Gastrocnemius medialis (tissue), 4 donors: ENCODE data around the gene ITPR2. TPM values are rescaled to one million over a fixed set of nuclear protein-coding genes. Genes with fewer than 3 reads are reported as not detected.

Source experiments
- ATAC-seq, 2 donors: fragments of 150-250 bp; one replicate each; pipeline ENCODE4 v1.9.1; 2016
- DNase-seq, 2 donors: peaks; one replicate each; pipeline ENCODE4 v3.0.0-alpha.2; 2019
- H3K27ac ChIP-seq, 4 donors: fragments of 200-600 bp; sonication (generic); 1 replicate in 1 of 4; 2 replicates in 3 of 4; pipeline ENCODE4 v1.5.1; 2016 to 2018; ENCODE audit warnings: mild to moderate bottlenecking in 2 of 4, moderate library complexity in 1 of 4
- H3K27me3 ChIP-seq, 3 donors: fragments of 200-600 bp; sonication (generic) in 2 of 3; 1 replicate in 1 of 3; 2 replicates in 2 of 3; pipeline versions ENCODE4 v1.5.1 to v1.6.0; 2016 to 2019; ENCODE audit warnings: mild to moderate bottlenecking in 1 of 3, moderate library complexity in 1 of 3
- H3K36me3 ChIP-seq, 2 donors: fragments of 200-600 bp; sonication (generic) in 1 of 2; one replicate each; pipeline ENCODE4 v1.5.1; 2017 to 2018
- H3K4me1 ChIP-seq, 2 donors: fragments of 200-600 bp; sonication (generic) in 1 of 2; one replicate each; pipeline ENCODE4 v1.5.1; 2016 to 2017; ENCODE audit warnings: mild to moderate bottlenecking in 2 of 2
- H3K4me3 ChIP-seq, 4 donors: fragments of 200-600 bp; sonication (generic) in 3 of 4; 1 replicate in 1 of 4; 2 replicates in 3 of 4; pipeline ENCODE4 v1.5.1; 2016 to 2019; ENCODE audit warnings: mild to moderate bottlenecking in 2 of 4
- H3K9me3 ChIP-seq, 3 donors: fragments of 200-600 bp; sonication (generic) in 2 of 3; 1 replicate in 1 of 3; 2 replicates in 2 of 3; pipeline ENCODE4 v1.5.1; 2016 to 2019
- POLR2A ChIP-seq, 2 donors: fragments of 450-650 bp; IDR thresholded peaks; one replicate each; pipeline ENCODE4 v1.6.1; 2017; ENCODE audit warnings: antibody characterized with exemption in 2 of 2, mild to moderate bottlenecking in 2 of 2, moderate library complexity in 2 of 2
- in situ Hi-C, 4 donors: fragments of 200-750 bp; cut with MboI; loops; one replicate each; pipeline versions ENCODE4 v1.15.0 to v1.8.0; 2017; ENCODE audit warnings: low sequenced_read_pairs in 4 of 4
- intact Hi-C: fragments of 100-400 bp; cut with DNase I; formaldehyde crosslinking; loops from one replicate; pipeline ENCODE4 v1.15.1; 2023; ENCODE audit warnings: low total_unique reads
- total RNA-seq, 4 donors: library from RNA; depleted of rRNA; stranded (reverse); fragments of >200 nt; gene quantifications; one replicate each; pipeline versions ENCODE4 v1.1.0 to v1.2.3, GENCODE V29; 2016
- TF ChIP-seq, protein P1 (sequence below), 5 experiments: fragments of 450-650 bp in 3 of 5; fragments of 200-600 bp in 2 of 5; sonication (generic) in 2 of 5; IDR thresholded peaks in 4 of 5; conservative IDR thresholded peaks in 1 of 5; 1 replicate in 4 of 5; 2 replicates in 1 of 5; pipeline ENCODE4 v1.5.1; 2016 to 2019; ENCODE audit warnings: antibody characterized with exemption in 5 of 5, mild to moderate bottlenecking in 3 of 5, moderate library complexity in 3 of 5

The ITPR2 gene
- total RNA-seq, 4 donors from 2014 or later: 3.8 to 23.8 (median 4.1) TPM

DNA sequence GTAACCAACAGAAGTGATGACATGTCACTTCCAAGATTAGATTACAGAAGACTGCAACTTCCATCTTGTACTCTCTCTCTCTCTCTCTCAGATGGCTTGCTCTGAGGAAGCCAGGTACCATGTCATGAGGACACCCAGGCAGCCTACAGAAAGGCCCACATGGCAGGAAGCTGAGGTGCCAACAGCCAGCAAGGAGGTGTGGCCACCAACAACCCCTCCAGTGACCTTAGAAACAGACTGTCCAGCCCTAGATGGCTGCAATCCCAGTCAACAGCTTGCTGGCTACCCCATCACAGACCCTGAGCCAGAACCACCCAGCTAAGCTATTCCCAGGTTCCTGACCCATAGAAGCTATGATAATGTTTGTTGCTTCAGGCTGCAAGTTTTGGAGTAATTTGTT is 178.4 kb downstream of the ITPR2 start:
- H3K4me3 ChIP-seq: no peak overlapping the region
- DNase-seq: no peak
- no peaks in the 10 kb centered on the region for H3K9me3 ChIP-seq
- intact Hi-C loops: no loop called here
- peaks cover 0 to 28% of the 10 kb centered on the region in 2 donors for H3K36me3 ChIP-seq
- no peak overlapping the region for H3K27ac ChIP-seq
- in situ Hi-C loops: loop anchor here in 2 of 4 donors (25.0 kb wide), 3 partner anchors 217 to 1217 kb away; no protein-coding TSS in a partner anchor
- no peak for TF ChIP-seq POLR2A (IDR thresholded peaks at IDR 0.05)
- TF ChIP-seq, protein P1, sequence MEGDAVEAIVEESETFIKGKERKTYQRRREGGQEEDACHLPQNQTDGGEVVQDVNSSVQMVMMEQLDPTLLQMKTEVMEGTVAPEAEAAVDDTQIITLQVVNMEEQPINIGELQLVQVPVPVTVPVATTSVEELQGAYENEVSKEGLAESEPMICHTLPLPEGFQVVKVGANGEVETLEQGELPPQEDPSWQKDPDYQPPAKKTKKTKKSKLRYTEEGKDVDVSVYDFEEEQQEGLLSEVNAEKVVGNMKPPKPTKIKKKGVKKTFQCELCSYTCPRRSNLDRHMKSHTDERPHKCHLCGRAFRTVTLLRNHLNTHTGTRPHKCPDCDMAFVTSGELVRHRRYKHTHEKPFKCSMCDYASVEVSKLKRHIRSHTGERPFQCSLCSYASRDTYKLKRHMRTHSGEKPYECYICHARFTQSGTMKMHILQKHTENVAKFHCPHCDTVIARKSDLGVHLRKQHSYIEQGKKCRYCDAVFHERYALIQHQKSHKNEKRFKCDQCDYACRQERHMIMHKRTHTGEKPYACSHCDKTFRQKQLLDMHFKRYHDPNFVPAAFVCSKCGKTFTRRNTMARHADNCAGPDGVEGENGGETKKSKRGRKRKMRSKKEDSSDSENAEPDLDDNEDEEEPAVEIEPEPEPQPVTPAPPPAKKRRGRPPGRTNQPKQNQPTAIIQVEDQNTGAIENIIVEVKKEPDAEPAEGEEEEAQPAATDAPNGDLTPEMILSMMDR (IDR thresholded peaks at IDR 0.05 in 4 of 5, conservative IDR thresholded peaks at IDR 0.05 in 1 of 5): no peak
- no peaks in the 10 kb centered on the region for H3K27me3 ChIP-seq
- no peaks in the 10 kb centered on the region for H3K4me1 ChIP-seq
- ATAC-seq: no peak

DNA sequence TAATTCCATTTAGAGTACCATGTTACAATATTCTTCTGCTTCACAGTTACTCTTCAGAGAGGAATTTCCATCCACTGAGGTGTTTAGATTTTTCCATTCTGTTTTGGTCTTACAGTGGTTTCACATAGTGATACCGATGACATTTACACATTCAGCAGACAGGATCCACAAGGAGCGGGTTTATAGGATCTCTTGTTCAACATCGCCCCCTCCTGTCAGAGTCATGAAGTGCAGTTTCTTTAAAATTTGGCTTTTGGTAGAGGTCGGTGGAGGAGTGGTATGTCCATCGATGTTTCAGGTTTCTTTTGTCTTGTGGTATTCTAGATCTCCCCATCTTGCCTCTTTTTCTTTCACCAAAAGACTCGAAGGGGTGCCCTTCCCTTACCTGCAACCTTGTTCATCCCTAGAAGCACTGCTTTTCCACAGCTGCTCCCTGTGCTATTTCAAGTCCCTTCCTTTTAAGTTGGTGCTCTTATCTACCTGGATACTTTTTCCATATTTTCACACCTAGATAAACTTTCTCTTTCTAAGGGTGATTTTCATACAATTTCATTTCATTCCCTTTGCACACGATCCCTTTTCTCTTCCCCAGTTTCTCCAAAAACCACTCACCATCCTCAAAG is 181.3 kb downstream of the ITPR2 start:
- Histone ChIP-seq H3K9me3 (no peaks in the 10 kb centered on the region), H3K27ac (no peak overlapping the region), H3K36me3 (peaks cover 0 to 12% of the 10 kb centered on the region in 2 donors), H3K27me3 (no peaks in the 10 kb centered on the region), H3K4me3 (no peak overlapping the region), H3K4me1 (no peaks in the 10 kb centered on the region)
- no peak for TF ChIP-seq POLR2A (IDR thresholded peaks at IDR 0.05)
- TF ChIP-seq, protein P1 (IDR thresholded peaks at IDR 0.05 in 4 of 5, conservative IDR thresholded peaks at IDR 0.05 in 1 of 5): peak; percentile 50 to 77 (median 73)
- ATAC-seq (peak in 1 of 2 donors; percentile 70), DNase-seq (no peak)
- in situ Hi-C loops (loop anchor here in 2 of 4 donors (25.0 kb wide), 3 partner anchors 214 to 1214 kb away; no protein-coding TSS in a partner anchor), intact Hi-C loops (loop anchor here (1.0 to 2.0 kb wide), 2 partner anchors 217 to 554 kb away; no protein-coding TSS in a partner anchor)

DNA sequence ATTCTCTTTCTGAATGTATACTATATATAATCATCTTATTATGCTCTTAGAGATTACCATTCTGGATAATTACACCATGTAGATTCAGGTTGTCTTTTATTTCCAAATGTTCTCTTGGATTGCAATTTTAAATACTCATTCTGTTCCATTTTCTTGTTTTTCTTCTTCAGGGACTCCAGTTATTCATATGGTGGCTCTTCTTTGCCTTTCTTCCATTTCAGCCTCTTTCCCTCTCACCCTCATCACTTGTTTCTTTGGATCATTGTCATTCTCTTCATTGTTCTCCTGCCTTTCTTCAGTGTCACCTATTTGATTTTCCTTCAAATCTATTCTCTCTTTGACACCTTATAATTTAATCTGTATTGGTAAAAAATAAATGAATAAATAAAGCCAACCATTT is 182.0 kb downstream of the ITPR2 start:
- H3K4me1 ChIP-seq: no peaks in the 10 kb centered on the region
- no peak overlapping the region for H3K4me3 ChIP-seq
- intact Hi-C loops: loop anchor here (1.0 kb wide), 1 partner anchor 554 kb away; no protein-coding TSS in a partner anchor
- ATAC-seq (no peak), DNase-seq (no peak)
- H3K27me3 ChIP-seq: no peaks in the 10 kb centered on the region
- H3K9me3 ChIP-seq: no peaks in the 10 kb centered on the region
- in situ Hi-C loops: loop anchor here in 2 of 4 donors (25.0 kb wide), 3 partner anchors 214 to 1214 kb away; no protein-coding TSS in a partner anchor
- no peak for TF ChIP-seq POLR2A (IDR thresholded peaks at IDR 0.05)
- TF ChIP-seq, protein P1 (IDR thresholded peaks at IDR 0.05 in 4 of 5, conservative IDR thresholded peaks at IDR 0.05 in 1 of 5): no peak
- no peak overlapping the region for H3K27ac ChIP-seq
- H3K36me3 ChIP-seq: peaks cover 0 to 5% of the 10 kb centered on the region in 2 donors

DNA sequence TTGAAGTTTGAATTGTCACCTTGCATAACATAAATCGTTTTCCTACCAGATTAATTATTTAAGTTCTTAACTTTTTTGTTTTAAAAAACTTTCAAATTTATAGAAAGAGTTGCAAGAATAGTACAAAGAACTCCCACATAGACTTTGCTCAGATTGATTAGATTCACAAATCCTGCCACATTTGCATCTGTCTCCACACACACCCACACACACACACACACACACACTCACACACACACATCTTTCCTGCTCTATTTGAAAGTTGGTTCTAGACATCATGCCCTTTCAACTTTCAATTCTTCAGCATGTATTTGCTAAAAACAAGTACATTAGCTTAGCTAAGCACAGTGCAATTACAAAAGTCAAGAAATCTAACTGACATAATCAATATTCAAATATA is 184.0 kb downstream of the ITPR2 start:
- Histone ChIP-seq H3K4me3 (no peak overlapping the region), H3K4me1 (no peaks in the 10 kb centered on the region), H3K27me3 (no peaks in the 10 kb centered on the region), H3K36me3 (no peaks in the 10 kb centered on the region), H3K27ac (no peak overlapping the region), H3K9me3 (no peaks in the 10 kb centered on the region)
- TF ChIP-seq POLR2A (IDR thresholded peaks at IDR 0.05): no peak
- TF ChIP-seq, protein P1 (IDR thresholded peaks at IDR 0.05 in 4 of 5, conservative IDR thresholded peaks at IDR 0.05 in 1 of 5): no peak
- in situ Hi-C loops (loop anchor here in 3 of 4 donors (10.0 to 25.0 kb wide), 2 partner anchors 554 to 562 kb away; no protein-coding TSS in a partner anchor), intact Hi-C loops (no loop called here)
- DNase-seq (no peak), ATAC-seq (no peak)
